ENCODE measurements around the gene ABLIM3. TPM values are rescaled to one million over a fixed set of nuclear protein-coding genes. Genes with fewer than 3 reads are reported as not detected.
"Not testable (repeated sequence)": the region's sequence is repeated elsewhere in the genome, so short reads cannot be mapped to it uniquely, and the experiment has no call there.

ABLIM3 gene
- total RNA-seq, 1 donor from 2014 or later = not detected

GRCh38 chr5:149268928-149269557 is 127.8 kb downstream of the ABLIM3 start:
- Histone ChIP-seq H3F3A (ENCODE audit: low read depth) (peaks cover 7% of the 10 kb centered on the region), H2AFZ (replicated peaks) (no peak overlapping the region), H3K9ac (no peak overlapping the region), H3K79me2 (ENCODE audit: low read depth) (no peaks in the 10 kb centered on the region), H3K9me3 (ENCODE audit: low read depth) (no peaks in the 10 kb centered on the region), H4K20me1 (ENCODE audit: low read depth) (peaks cover 4% of the 10 kb centered on the region), H3K4me2 (no peak overlapping the region), H3K36me3 (no peaks in the 10 kb centered on the region), H3K27ac (no peak overlapping the region), H3K4me3 (no peak overlapping the region), H3K27me3 (peaks cover 68% of the 10 kb centered on the region), H3K4me1 (peaks cover 5% of the 10 kb centered on the region)
- no peaks in the 10 kb centered on the region for H3K36me3 Mint-ChIP-seq
- peak; percentile 82 for DNase-seq (ENCODE audit: low spot score)
- no peak overlapping the region for H3K27ac Mint-ChIP-seq
- peaks cover 40% of the 10 kb centered on the region for H3K27me3 Mint-ChIP-seq (ENCODE audit: insufficient read depth, low read depth)
- H3K4me3 Mint-ChIP-seq = no peak overlapping the region
- TF ChIP-seq CTCF (IDR thresholded peaks at IDR 0.05) (peak; percentile 85), EZH2 (IDR thresholded peaks at IDR 0.05) (no peak), EZH2phosphoT487 (IDR thresholded peaks at IDR 0.05) (no peak)
- peaks cover 5% of the 10 kb centered on the region for H3K9me3 Mint-ChIP-seq
- peaks cover 6% of the 10 kb centered on the region for H3K4me1 Mint-ChIP-seq

- no peak overlapping the region for H3K27ac Mint-ChIP-seq
- H2AFZ ChIP-seq (replicated peaks) = peak overlapping the region; percentile 94
- H3K9ac ChIP-seq = no peak overlapping the region
- H3K36me3 ChIP-seq = no peaks in the 10 kb centered on the region
- peak overlapping the region; percentile 69 for H3K4me3 ChIP-seq
- H3K79me2 ChIP-seq (ENCODE audit: low read depth) = no peaks in the 10 kb centered on the region
- peaks cover 7% of the 10 kb centered on the region for H3F3A ChIP-seq (ENCODE audit: low read depth)
- H3K4me1 Mint-ChIP-seq = peaks cover 6% of the 10 kb centered on the region
- peaks cover 31% of the 10 kb centered on the region for H3K27me3 Mint-ChIP-seq (ENCODE audit: insufficient read depth, low read depth)
- no peak overlapping the region for H3K27ac ChIP-seq
- peak overlapping the region; percentile 80 for H3K4me3 Mint-ChIP-seq
- peaks cover 5% of the 10 kb centered on the region for H3K9me3 Mint-ChIP-seq
- TF ChIP-seq EZH2 (IDR thresholded peaks at IDR 0.05) (peak; percentile 86), CTCF (IDR thresholded peaks at IDR 0.05) (no peak), EZH2phosphoT487 (IDR thresholded peaks at IDR 0.05) (peak; percentile 29)
- no peaks in the 10 kb centered on the region for H3K9me3 ChIP-seq (ENCODE audit: low read depth)
- H3K4me2 ChIP-seq = peak overlapping the region; percentile 79
- no peaks in the 10 kb centered on the region for H3K36me3 Mint-ChIP-seq
- H3K4me1 ChIP-seq = peaks cover 5% of the 10 kb centered on the region
- DNase-seq (ENCODE audit: low spot score) = no peak
- H3K27me3 ChIP-seq = peaks cover 67% of the 10 kb centered on the region
- peaks cover 4% of the 10 kb centered on the region for H4K20me1 ChIP-seq (ENCODE audit: low read depth)
Measured at GRCh38 chr5:149271195-149271715, 130.0 kb downstream of the ABLIM3 start.

- Mint-ChIP-seq H3K27me3 (ENCODE audit: insufficient read depth, low read depth) (peaks cover 31% of the 10 kb centered on the region), H3K4me1 (peaks cover 6% of the 10 kb centered on the region), H3K27ac (no peak within 1 kb of the TSS), H3K9me3 (peaks cover 5% of the 10 kb centered on the region), H3K36me3 (no peaks in the 10 kb centered on the region), H3K4me3 (peak within 1 kb of the TSS; percentile 89)
- H2AFZ ChIP-seq (replicated peaks) = peak within 1 kb of the TSS; percentile 94
- H3K27ac ChIP-seq = no peak within 1 kb of the TSS
- H3K4me2 ChIP-seq = peak within 1 kb of the TSS; percentile 79
- H3K9ac ChIP-seq = no peak within 1 kb of the TSS
- peaks cover 5% of the 10 kb centered on the region for H3K4me1 ChIP-seq
- peaks cover 7% of the 10 kb centered on the region for H3F3A ChIP-seq (ENCODE audit: low read depth)
- peaks cover 4% of the 10 kb centered on the region for H4K20me1 ChIP-seq (ENCODE audit: low read depth)
- H3K4me3 ChIP-seq = peak within 1 kb of the TSS; percentile 69
- peaks cover 72% of the 10 kb centered on the region for H3K27me3 ChIP-seq
- H3K9me3 ChIP-seq (ENCODE audit: low read depth) = no peaks in the 10 kb centered on the region
- TF ChIP-seq CTCF (IDR thresholded peaks at IDR 0.05) (no peak), EZH2phosphoT487 (IDR thresholded peaks at IDR 0.05) (peak; percentile 21), EZH2 (IDR thresholded peaks at IDR 0.05) (peak; percentile 74)
- DNase-seq (ENCODE audit: low spot score) = peak; percentile 70
- no peaks in the 10 kb centered on the region for H3K36me3 ChIP-seq
- H3K79me2 ChIP-seq (ENCODE audit: low read depth) = no peaks in the 10 kb centered on the region
Measured at GRCh38 chr5:149271716-149272563, 130.6 kb downstream of the ABLIM3 start, which contains the start of gene AFAP1L1. Gene AFAP1L1, plus strand, starts transcription at chr5:149271859. Its CDS starts 110 bp downstream, at chr5:149271969.

- not testable (repeated sequence) for H3K36me3 Mint-ChIP-seq; H3K27ac ChIP-seq; H3K9ac ChIP-seq; DNase-seq (ENCODE audit: low spot score); H3K4me1 Mint-ChIP-seq; H2AFZ ChIP-seq (replicated peaks); H3K27ac Mint-ChIP-seq; H3K79me2 ChIP-seq (ENCODE audit: low read depth); H3K9me3 ChIP-seq (ENCODE audit: low read depth); H3K4me1 ChIP-seq; H3F3A ChIP-seq (ENCODE audit: low read depth); H4K20me1 ChIP-seq (ENCODE audit: low read depth); H3K9me3 Mint-ChIP-seq; H3K36me3 ChIP-seq
- H3K27me3 ChIP-seq = peaks cover 77% of the 10 kb centered on the region
- H3K4me2 ChIP-seq = peak overlapping the region; percentile 79
- peak overlapping the region; percentile 89 for H3K4me3 Mint-ChIP-seq
- peak overlapping the region; percentile 69 for H3K4me3 ChIP-seq
- H3K27me3 Mint-ChIP-seq (ENCODE audit: insufficient read depth, low read depth) = peaks cover 31% of the 10 kb centered on the region
Measured at GRCh38 chr5:149272781-149273180, 131.5 kb downstream of the ABLIM3 start.
